GM12874 (cell line): ENCODE measurements around the gene TSHZ2.

Experiments
- TF ChIP-seq, protein P1 (sequence below): IDR thresholded peaks from 2 replicates; pipeline ENCODE4 v1.5.1; 2011; ENCODE audit warnings: low read depth, mild to moderate bottlenecking, control low read depth, low read length, moderate library complexity; ENCODE audit not compliant: insufficient read depth

TSHZ2 gene

GRCh38 chr20:53146201-53146891, 174.2 kb downstream of the TSHZ2 start:
- TF ChIP-seq, protein P1, sequence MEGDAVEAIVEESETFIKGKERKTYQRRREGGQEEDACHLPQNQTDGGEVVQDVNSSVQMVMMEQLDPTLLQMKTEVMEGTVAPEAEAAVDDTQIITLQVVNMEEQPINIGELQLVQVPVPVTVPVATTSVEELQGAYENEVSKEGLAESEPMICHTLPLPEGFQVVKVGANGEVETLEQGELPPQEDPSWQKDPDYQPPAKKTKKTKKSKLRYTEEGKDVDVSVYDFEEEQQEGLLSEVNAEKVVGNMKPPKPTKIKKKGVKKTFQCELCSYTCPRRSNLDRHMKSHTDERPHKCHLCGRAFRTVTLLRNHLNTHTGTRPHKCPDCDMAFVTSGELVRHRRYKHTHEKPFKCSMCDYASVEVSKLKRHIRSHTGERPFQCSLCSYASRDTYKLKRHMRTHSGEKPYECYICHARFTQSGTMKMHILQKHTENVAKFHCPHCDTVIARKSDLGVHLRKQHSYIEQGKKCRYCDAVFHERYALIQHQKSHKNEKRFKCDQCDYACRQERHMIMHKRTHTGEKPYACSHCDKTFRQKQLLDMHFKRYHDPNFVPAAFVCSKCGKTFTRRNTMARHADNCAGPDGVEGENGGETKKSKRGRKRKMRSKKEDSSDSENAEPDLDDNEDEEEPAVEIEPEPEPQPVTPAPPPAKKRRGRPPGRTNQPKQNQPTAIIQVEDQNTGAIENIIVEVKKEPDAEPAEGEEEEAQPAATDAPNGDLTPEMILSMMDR, result no peak

DNA sequence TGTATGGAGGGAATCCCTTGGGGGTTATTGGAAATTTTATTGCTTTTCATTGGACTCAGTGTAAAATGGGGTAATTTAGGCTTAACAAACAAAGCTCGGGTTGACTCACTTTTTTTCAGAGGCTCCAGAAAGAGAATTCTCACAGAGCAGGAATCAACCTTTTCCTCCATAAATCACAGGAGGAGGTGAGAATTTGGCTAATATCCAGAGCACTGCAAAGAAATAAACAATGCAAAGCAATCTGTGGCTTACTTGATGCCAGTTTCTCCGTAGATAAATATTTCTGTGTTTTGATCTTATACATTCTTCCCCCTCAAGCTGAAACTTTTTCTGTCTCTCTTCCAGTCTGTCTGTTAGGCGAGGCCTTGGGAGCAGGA, 176.6 kb downstream of the TSHZ2 start:
- TF ChIP-seq, protein P1, result no peak

DNA sequence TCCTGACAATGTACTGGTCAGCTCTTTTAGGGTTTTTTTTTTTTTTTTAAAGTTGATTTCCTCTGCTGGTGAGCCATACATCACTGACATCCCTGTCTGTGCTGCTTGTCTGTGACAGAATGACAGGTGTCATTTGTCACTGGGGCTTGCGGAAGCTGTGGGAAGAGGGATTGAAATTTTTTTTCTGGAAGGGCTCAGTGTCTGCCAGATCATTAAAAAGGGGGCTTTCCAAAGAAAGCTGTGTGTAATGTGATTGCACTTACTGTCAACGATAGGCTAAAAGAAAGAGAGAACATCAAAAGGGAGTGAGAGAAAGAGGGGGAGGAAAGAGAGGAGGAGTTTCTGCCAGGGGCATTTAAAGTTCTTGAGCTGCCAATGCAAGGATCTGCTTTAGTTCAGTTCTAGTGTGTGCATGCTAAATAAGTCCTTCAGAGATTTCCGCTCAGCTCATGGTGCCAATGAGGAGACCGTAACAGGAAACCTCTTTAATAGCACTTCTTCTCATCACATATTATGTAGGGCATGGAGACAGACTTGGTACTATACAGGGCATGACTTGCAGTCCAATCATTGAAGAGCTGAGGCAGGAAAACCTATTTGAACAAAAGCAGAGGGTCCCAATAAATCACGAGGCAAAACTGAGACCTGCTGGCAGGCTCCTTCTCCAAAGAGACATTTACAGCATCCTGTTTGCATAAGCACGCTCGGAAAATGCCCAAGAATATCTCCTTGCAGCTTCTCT, 177.2 kb downstream of the TSHZ2 start:
- TF ChIP-seq, protein P1, result no peak

GRCh38 chr20:53149890-53150205, 177.7 kb downstream of the TSHZ2 start:
- TF ChIP-seq, protein P1, result no peak

DNA sequence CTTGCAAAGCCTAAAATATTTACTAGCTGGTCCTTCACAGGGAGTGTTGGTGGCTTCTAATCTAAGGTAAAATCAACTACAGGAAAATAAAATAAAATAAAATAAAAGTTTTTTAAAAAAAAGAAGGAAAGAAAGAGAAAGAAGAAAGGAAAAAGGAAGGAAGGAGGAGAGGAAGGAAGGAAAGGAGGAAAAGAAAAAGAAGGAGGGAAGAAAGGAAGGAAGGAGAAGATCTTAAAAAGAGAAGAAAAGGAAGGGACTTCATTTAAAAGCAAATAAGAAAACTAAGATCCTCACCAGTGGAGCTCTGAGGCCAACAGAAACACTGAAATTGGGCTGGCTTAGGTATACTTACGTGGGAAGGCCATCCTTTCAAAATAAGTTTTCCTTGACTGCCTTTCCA, 178.4 kb downstream of the TSHZ2 start:
- TF ChIP-seq, protein P1, result no peak

- TF ChIP-seq, protein P1, result no peak
These were observed 180.1 kb downstream of the TSHZ2 start for GRCh38 chr20:53152228-53152627.

- TF ChIP-seq, protein P1, result no peak
These were observed 182.4 kb downstream of the TSHZ2 start for GRCh38 chr20:53154540-53154939.
